HG02571 (cell line): ENCODE data around the gene PDE11A.

Source experiments
- ATAC-seq: cut with Tn5 transposase; IDR thresholded peaks from one replicate; pipeline ENCODE4 v1.9.1; 2021; ENCODE audit warnings: mild to moderate bottlenecking, moderate library complexity; ENCODE audit not compliant: unreplicated experiment

The PDE11A gene

GRCh38 chr2:177772529-177772928, 300.0 kb downstream of the PDE11A start:
- ATAC-seq: no peak

- no peak for ATAC-seq
Measured at GRCh38 chr2:177771191-177771590, 301.4 kb downstream of the PDE11A start.

- ATAC-seq: no peak
Measured at GRCh38 chr2:177767768-177768167, 304.8 kb downstream of the PDE11A start.

- no peak for ATAC-seq
Measured at GRCh38 chr2:177765698-177766097, 306.9 kb downstream of the PDE11A start.

- peak; percentile 96 for ATAC-seq
Measured at GRCh38 chr2:177763531-177764265, 308.9 kb downstream of the PDE11A start.

- ATAC-seq: no peak
Measured at GRCh38 chr2:177759443-177759842, 313.1 kb downstream of the PDE11A start.

GRCh38 chr2:177758591-177759371, 313.8 kb downstream of the PDE11A start:
- ATAC-seq: no peak

- no peak for ATAC-seq
Measured at GRCh38 chr2:177756336-177756735, 316.2 kb downstream of the PDE11A start.

- ATAC-seq: no peak
Measured at GRCh38 chr2:177754492-177754873, 318.1 kb downstream of the PDE11A start.

GRCh38 chr2:177753682-177754491, 318.7 kb downstream of the PDE11A start:
- no peak for ATAC-seq

GRCh38 chr2:177748360-177748759, 324.2 kb downstream of the PDE11A start:
- no peak for ATAC-seq

- no peak for ATAC-seq
Measured at GRCh38 chr2:177747384-177747783, 325.2 kb downstream of the PDE11A start.

- ATAC-seq: no peak
Measured at GRCh38 chr2:177746358-177746757, 326.2 kb downstream of the PDE11A start.

GRCh38 chr2:177745531-177745930, 327.0 kb downstream of the PDE11A start:
- no peak for ATAC-seq

- no peak for ATAC-seq
Measured at GRCh38 chr2:177742851-177743250, 329.7 kb downstream of the PDE11A start.

- no peak for ATAC-seq
Measured at GRCh38 chr2:177741866-177742265, 330.7 kb downstream of the PDE11A start.

GRCh38 chr2:177740700-177741099, 331.9 kb downstream of the PDE11A start:
- ATAC-seq: no peak

- ATAC-seq: no peak
Measured at GRCh38 chr2:177738461-177739235, 333.9 kb downstream of the PDE11A start.

- no peak for ATAC-seq
Measured at GRCh38 chr2:177735318-177735803, 337.2 kb downstream of the PDE11A start.

GRCh38 chr2:177733322-177733855, 339.2 kb downstream of the PDE11A start:
- ATAC-seq: no peak
